ENCODE data around the gene ACO2. TPM values are rescaled to one million over a fixed set of nuclear protein-coding genes. Genes with fewer than 3 reads are reported as not detected.

The ACO2 gene
- total RNA-seq, 1 donor from 2014 or later, result 67.2 TPM

DNA sequence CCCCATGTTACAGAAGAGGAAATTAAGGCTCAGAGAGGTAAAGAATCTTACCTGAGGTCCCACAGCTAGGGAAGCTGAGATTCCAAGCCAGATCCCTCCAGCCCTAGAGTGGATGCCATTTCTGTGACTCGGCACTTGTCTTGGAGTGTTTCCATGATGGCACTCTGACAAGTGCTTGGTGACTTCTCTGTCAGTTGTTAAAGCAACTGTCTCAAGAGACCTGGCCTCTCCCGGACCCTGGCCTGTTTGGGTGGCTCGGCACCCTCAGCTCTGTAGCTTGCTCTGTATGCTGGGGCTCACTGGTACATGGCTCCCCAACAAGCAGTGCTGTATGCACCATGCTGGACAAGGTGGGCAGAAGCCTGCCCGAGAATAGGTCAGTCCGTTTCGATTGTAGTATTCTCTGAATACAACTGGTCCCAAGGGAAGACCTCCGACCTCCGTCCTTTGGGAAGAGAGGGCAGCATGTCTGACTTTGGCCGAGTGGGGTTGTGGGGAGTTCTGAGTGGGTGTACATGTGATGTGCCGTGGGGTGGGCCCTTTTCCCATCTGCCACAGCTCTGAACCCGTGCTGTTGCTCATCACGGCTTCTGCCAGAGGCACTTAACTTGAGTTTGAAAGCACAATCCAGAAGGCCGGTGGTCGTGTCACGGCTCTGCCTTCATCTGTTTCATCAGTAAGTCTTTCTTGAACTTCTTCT lies 12.4 kb downstream of the ACO2 start:
- FAIRE-seq (no peak), DNase-seq (ENCODE audit: low read depth) (peak; percentile 35)
- Mint-ChIP-seq H3K4me3 (ENCODE audit: unreplicated experiment) (no peak overlapping the region), H3K36me3 (ENCODE audit: low read depth, unreplicated experiment) (no peaks in the 10 kb centered on the region), H3K4me1 (ENCODE audit: low read depth, unreplicated experiment) (peaks cover 36% of the 10 kb centered on the region), H3K9me3 (ENCODE audit: unreplicated experiment) (no peaks in the 10 kb centered on the region), H3K27ac (ENCODE audit: unreplicated experiment) (no peak overlapping the region), H3K27me3 (ENCODE audit: low read depth, unreplicated experiment) (no peaks in the 10 kb centered on the region)
- Histone ChIP-seq H3K27ac (ENCODE audit: low read depth, low read length) (peak overlapping the region; percentile 30), H2AFZ (ENCODE audit: low read depth, low read length) (no peak overlapping the region), H3K9me3 (ENCODE audit: insufficient read depth, low read depth, low read length) (no peaks in the 10 kb centered on the region), H3K27me3 (ENCODE audit: insufficient read depth, low read length) (no peaks in the 10 kb centered on the region), H3K9ac (ENCODE audit: low read length) (peak overlapping the region; percentile 9), H3K36me3 (ENCODE audit: insufficient read depth, low read length) (no peaks in the 10 kb centered on the region), H3K4me2 (ENCODE audit: low read length) (peak overlapping the region; percentile 64), H4K20me1 (ENCODE audit: insufficient read depth, low read length) (peaks cover 77% of the 10 kb centered on the region), H3K79me2 (ENCODE audit: insufficient read depth, low read length) (peaks cover 82% of the 10 kb centered on the region), H3K4me1 (ENCODE audit: insufficient read depth, low read length) (peaks cover 45% of the 10 kb centered on the region), H3K4me3 (ENCODE audit: insufficient read depth, low read depth, low read length) (no peak overlapping the region)
- TF ChIP-seq, protein P1, sequence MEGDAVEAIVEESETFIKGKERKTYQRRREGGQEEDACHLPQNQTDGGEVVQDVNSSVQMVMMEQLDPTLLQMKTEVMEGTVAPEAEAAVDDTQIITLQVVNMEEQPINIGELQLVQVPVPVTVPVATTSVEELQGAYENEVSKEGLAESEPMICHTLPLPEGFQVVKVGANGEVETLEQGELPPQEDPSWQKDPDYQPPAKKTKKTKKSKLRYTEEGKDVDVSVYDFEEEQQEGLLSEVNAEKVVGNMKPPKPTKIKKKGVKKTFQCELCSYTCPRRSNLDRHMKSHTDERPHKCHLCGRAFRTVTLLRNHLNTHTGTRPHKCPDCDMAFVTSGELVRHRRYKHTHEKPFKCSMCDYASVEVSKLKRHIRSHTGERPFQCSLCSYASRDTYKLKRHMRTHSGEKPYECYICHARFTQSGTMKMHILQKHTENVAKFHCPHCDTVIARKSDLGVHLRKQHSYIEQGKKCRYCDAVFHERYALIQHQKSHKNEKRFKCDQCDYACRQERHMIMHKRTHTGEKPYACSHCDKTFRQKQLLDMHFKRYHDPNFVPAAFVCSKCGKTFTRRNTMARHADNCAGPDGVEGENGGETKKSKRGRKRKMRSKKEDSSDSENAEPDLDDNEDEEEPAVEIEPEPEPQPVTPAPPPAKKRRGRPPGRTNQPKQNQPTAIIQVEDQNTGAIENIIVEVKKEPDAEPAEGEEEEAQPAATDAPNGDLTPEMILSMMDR (IDR thresholded peaks at IDR 0.05; ENCODE audit: insufficient read depth, low read depth, low read length), result no peak
- no peak for TF ChIP-seq EZH2 (IDR thresholded peaks at IDR 0.05; ENCODE audit: insufficient read depth, low read length)

DNA sequence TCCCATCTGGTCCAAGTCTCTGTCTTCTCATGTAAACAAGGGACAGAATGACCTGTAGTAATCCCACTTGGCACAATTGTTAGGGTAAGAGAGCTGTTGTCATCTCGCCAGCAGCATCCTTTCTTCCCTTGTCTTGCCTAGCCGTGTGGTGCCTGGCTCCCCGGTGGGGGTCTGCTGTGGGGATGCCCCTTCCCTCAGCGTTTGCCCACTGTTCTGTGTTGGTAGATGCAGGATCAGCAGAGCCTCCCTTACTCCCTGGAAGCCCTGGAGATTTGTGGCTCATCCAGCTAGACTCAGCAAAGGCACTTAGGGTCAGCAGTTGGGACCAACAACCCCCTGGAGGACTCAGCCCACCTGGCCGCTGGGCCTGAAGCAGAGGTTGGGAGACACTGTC lies 13.0 kb downstream of the ACO2 start:
- Mint-ChIP-seq H3K9me3 (ENCODE audit: unreplicated experiment) (no peaks in the 10 kb centered on the region), H3K27ac (ENCODE audit: unreplicated experiment) (peak overlapping the region; percentile 10), H3K27me3 (ENCODE audit: low read depth, unreplicated experiment) (no peaks in the 10 kb centered on the region), H3K4me1 (ENCODE audit: low read depth, unreplicated experiment) (peaks cover 39% of the 10 kb centered on the region), H3K36me3 (ENCODE audit: low read depth, unreplicated experiment) (no peaks in the 10 kb centered on the region), H3K4me3 (ENCODE audit: unreplicated experiment) (no peak overlapping the region)
- no peaks in the 10 kb centered on the region for H3K9me3 ChIP-seq (ENCODE audit: insufficient read depth, low read depth, low read length)
- no peaks in the 10 kb centered on the region for H3K36me3 ChIP-seq (ENCODE audit: insufficient read depth, low read length)
- H3K4me1 ChIP-seq (ENCODE audit: insufficient read depth, low read length), result peaks cover 45% of the 10 kb centered on the region
- no peak overlapping the region for H2AFZ ChIP-seq (ENCODE audit: low read depth, low read length)
- H3K27ac ChIP-seq (ENCODE audit: low read depth, low read length), result no peak overlapping the region
- H3K4me2 ChIP-seq (ENCODE audit: low read length), result no peak overlapping the region
- no peaks in the 10 kb centered on the region for H3K27me3 ChIP-seq (ENCODE audit: insufficient read depth, low read length)
- peaks cover 77% of the 10 kb centered on the region for H4K20me1 ChIP-seq (ENCODE audit: insufficient read depth, low read length)
- FAIRE-seq (no peak), DNase-seq (ENCODE audit: low read depth) (no peak)
- peaks cover 80% of the 10 kb centered on the region for H3K79me2 ChIP-seq (ENCODE audit: insufficient read depth, low read length)
- no peak overlapping the region for H3K4me3 ChIP-seq (ENCODE audit: insufficient read depth, low read depth, low read length)
- H3K9ac ChIP-seq (ENCODE audit: low read length), result no peak overlapping the region
- TF ChIP-seq EZH2 (IDR thresholded peaks at IDR 0.05; ENCODE audit: insufficient read depth, low read length), result no peak
- TF ChIP-seq, protein P1 (IDR thresholded peaks at IDR 0.05; ENCODE audit: insufficient read depth, low read depth, low read length), result no peak

DNA sequence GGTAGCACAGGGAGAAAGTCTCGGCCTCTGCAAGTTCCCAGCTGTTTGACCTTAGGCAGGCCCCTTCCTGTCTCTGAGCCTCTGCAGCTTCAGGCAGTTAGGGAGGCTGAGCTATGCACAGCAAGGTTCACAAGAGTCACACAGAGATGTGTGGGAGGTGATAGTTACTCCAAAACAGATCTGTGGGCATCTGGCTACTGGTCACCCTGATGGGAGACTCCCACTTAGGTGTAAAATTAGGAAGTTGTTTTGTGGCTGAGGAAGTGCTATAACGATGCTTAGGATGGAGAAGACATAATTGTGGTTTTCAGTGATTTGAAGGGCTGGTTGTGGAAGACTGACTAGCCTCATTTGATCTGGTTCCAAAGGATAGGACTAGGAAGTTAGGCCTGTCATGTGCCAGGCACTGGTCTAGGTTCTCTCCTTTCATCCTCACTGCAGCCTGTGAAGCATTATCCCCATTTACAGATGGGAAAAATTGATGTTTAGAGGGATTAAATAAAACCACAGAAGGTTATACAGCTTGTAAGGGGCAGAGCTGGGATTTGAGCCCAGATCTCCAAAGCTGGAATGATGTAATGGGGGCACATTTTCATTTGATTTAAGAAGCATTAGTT lies 13.5 kb downstream of the ACO2 start:
- peaks cover 80% of the 10 kb centered on the region for H4K20me1 ChIP-seq (ENCODE audit: insufficient read depth, low read length)
- no peaks in the 10 kb centered on the region for H3K9me3 ChIP-seq (ENCODE audit: insufficient read depth, low read depth, low read length)
- no peaks in the 10 kb centered on the region for H3K27me3 ChIP-seq (ENCODE audit: insufficient read depth, low read length)
- H3K4me3 ChIP-seq (ENCODE audit: insufficient read depth, low read depth, low read length), result no peak overlapping the region
- Mint-ChIP-seq H3K9me3 (ENCODE audit: unreplicated experiment) (no peaks in the 10 kb centered on the region), H3K4me1 (ENCODE audit: low read depth, unreplicated experiment) (peaks cover 39% of the 10 kb centered on the region), H3K27ac (ENCODE audit: unreplicated experiment) (peak overlapping the region; percentile 69), H3K36me3 (ENCODE audit: low read depth, unreplicated experiment) (no peaks in the 10 kb centered on the region), H3K4me3 (ENCODE audit: unreplicated experiment) (peak overlapping the region; percentile 24), H3K27me3 (ENCODE audit: low read depth, unreplicated experiment) (no peaks in the 10 kb centered on the region)
- FAIRE-seq (peak; percentile 64), DNase-seq (ENCODE audit: low read depth) (peak; percentile 58)
- H2AFZ ChIP-seq (ENCODE audit: low read depth, low read length), result no peak overlapping the region
- H3K4me1 ChIP-seq (ENCODE audit: insufficient read depth, low read length), result peaks cover 45% of the 10 kb centered on the region
- no peaks in the 10 kb centered on the region for H3K36me3 ChIP-seq (ENCODE audit: insufficient read depth, low read length)
- peak overlapping the region; percentile 55 for H3K27ac ChIP-seq (ENCODE audit: low read depth, low read length)
- peaks cover 83% of the 10 kb centered on the region for H3K79me2 ChIP-seq (ENCODE audit: insufficient read depth, low read length)
- peak overlapping the region; percentile 21 for H3K4me2 ChIP-seq (ENCODE audit: low read length)
- TF ChIP-seq, protein P1 (IDR thresholded peaks at IDR 0.05; ENCODE audit: insufficient read depth, low read depth, low read length), result no peak
- no peak for TF ChIP-seq EZH2 (IDR thresholded peaks at IDR 0.05; ENCODE audit: insufficient read depth, low read length)
- peak overlapping the region; percentile 15 for H3K9ac ChIP-seq (ENCODE audit: low read length)

All from astrocyte (in vitro differentiated cells and primary cell).